CD14-positive monocyte (primary cell): ENCODE measurements around the gene SPSB2. TPM values are rescaled to one million over a fixed set of nuclear protein-coding genes. Genes with fewer than 3 reads are reported as not detected.
A peak's percentile ranks its signal among the peaks of the same experiment; 100 is the strongest.

Experiments used
- DNase-seq, 3 donors: peaks; one replicate each; pipeline ENCODE4 v3.0.0-alpha.2; 2011 to 2022
- H2AFZ ChIP-seq: 2 replicates; pipeline ENCODE4 v1.6.0; 2012; ENCODE audit warnings: mild to moderate bottlenecking, low read depth, low read length, inconsistent platforms; ENCODE audit not compliant: insufficient read depth, poor library complexity, severe bottlenecking
- H3K27ac ChIP-seq, 2 donors: 1 replicate in 1 of 2; 2 replicates in 1 of 2; pipeline ENCODE4 v1.5.1; 2012 to 2013; ENCODE audit warnings: low read length in 2 of 2, control low read depth in 1 of 2, inconsistent platforms in 1 of 2, low read depth in 1 of 2, mild to moderate bottlenecking in 1 of 2
- H3K27me3 ChIP-seq, 2 donors: one replicate each; pipeline versions ENCODE4 v1.6.0 to v1.6.1; 2011 to 2013; ENCODE audit warnings: low read length in 2 of 2; ENCODE audit not compliant: control insufficient read depth in 2 of 2, insufficient read depth in 2 of 2
- H3K36me3 ChIP-seq, 2 donors: replicated peaks in 1 of 2; 1 replicate in 1 of 2; 2 replicates in 1 of 2; pipeline versions ENCODE4 v1.5.1 to v1.6.1; 2012 to 2013; ENCODE audit warnings: low read length in 2 of 2, control low read depth in 1 of 2, inconsistent platforms in 1 of 2, mild to moderate bottlenecking in 1 of 2; ENCODE audit not compliant: insufficient read depth in 2 of 2, control insufficient read depth in 1 of 2
- H3K4me1 ChIP-seq, 2 donors: 1 replicate in 1 of 2; 2 replicates in 1 of 2; pipeline versions ENCODE4 v1.5.1 to v1.6.1; 2012 to 2013; ENCODE audit warnings: low read length in 2 of 2, control low read depth in 1 of 2, inconsistent platforms in 1 of 2, mild to moderate bottlenecking in 1 of 2, moderate library complexity in 1 of 2; ENCODE audit not compliant: insufficient read depth in 2 of 2, control insufficient read depth in 1 of 2
- H3K4me2 ChIP-seq: replicated peaks from 2 replicates; pipeline ENCODE3; 2012; ENCODE audit warnings: low read length, moderate library complexity, mild to moderate bottlenecking; ENCODE audit not compliant: poor library complexity, severe bottlenecking; ENCODE audit errors: extremely low read depth
- H3K4me3 ChIP-seq, 3 experiments: fragments of 200-600 bp in 1 of 3; sonication (generic) in 1 of 3; replicated peaks in 1 of 3; 1 replicate in 2 of 3; 2 replicates in 1 of 3; pipeline ENCODE4 v1.5.1; 2011 to 2013; ENCODE audit warnings: low read length in 3 of 3, mild to moderate bottlenecking in 3 of 3, control low read depth in 2 of 3, low read depth in 2 of 3, inconsistent platforms in 1 of 3, moderate library complexity in 1 of 3
- H3K79me2 ChIP-seq: 2 replicates; pipeline ENCODE4 v1.6.0; 2012; ENCODE audit warnings: mild to moderate bottlenecking, control low read depth, inconsistent platforms, low read length, moderate library complexity; ENCODE audit not compliant: insufficient read depth
- H3K9ac ChIP-seq: 2 replicates; pipeline ENCODE4 v1.6.0; 2017; ENCODE audit warnings: low read length, mild to moderate bottlenecking; ENCODE audit not compliant: insufficient read depth, poor library complexity, severe bottlenecking
- H3K9me3 ChIP-seq, 2 donors: replicated peaks in 1 of 2; 1 replicate in 1 of 2; 2 replicates in 1 of 2; pipeline versions ENCODE4 v1.5.1 to v1.6.1; 2012 to 2013; ENCODE audit warnings: low read length in 2 of 2, control low read depth in 1 of 2; ENCODE audit not compliant: control insufficient read depth in 1 of 2, insufficient read depth in 1 of 2
- H4K20me1 ChIP-seq: 2 replicates; pipeline ENCODE4 v1.6.0; 2012; ENCODE audit warnings: mild to moderate bottlenecking, low read length, control low read depth, moderate library complexity; ENCODE audit not compliant: insufficient read depth
- H3K27ac Mint-ChIP-seq, 7 donors: one replicate each; pipeline ENCODE4 v1.8.0; 2020; ENCODE audit warnings: mild to moderate bottlenecking in 7 of 7, mixed read lengths in 7 of 7, moderate library complexity in 6 of 7, inconsistent platforms in 2 of 7
- H3K27me3 Mint-ChIP-seq, 3 donors: one replicate each; pipeline ENCODE4 v1.8.0; 2021 to 2022; ENCODE audit warnings: low read depth in 3 of 3, mild to moderate bottlenecking in 3 of 3, mixed read lengths in 3 of 3, moderate library complexity in 3 of 3, inconsistent platforms in 1 of 3
- H3K36me3 Mint-ChIP-seq, 2 donors: one replicate each; pipeline ENCODE4 v1.8.0; 2020; ENCODE audit warnings: mixed read lengths in 2 of 2, inconsistent platforms in 1 of 2, mild to moderate bottlenecking in 1 of 2
- H3K4me1 Mint-ChIP-seq: one replicate; pipeline ENCODE4 v1.8.0; 2020; ENCODE audit warnings: mild to moderate bottlenecking, mixed read lengths
- H3K4me3 Mint-ChIP-seq, 2 donors: one replicate each; pipeline ENCODE4 v1.8.0; 2020; ENCODE audit warnings: mild to moderate bottlenecking in 2 of 2, mixed read lengths in 2 of 2, moderate library complexity in 1 of 2
- H3K9me3 Mint-ChIP-seq, 7 donors: one replicate each; pipeline ENCODE4 v1.8.0; 2020 to 2022; ENCODE audit warnings: mixed read lengths in 7 of 7, mild to moderate bottlenecking in 6 of 7, moderate library complexity in 6 of 7, inconsistent platforms in 2 of 7
- WGBS: methylation state at CpG from one replicate; pipeline ENCODE4 v1.1.5; 2013; ENCODE audit warnings: missing lambda C conversion rate; ENCODE audit not compliant: insufficient coverage; 5-methylcytosine and 5-hydroxymethylcytosine counted together
- intact Hi-C, 2 donors: fragments of 100-400 bp; cut with micrococcal nuclease; formaldehyde crosslinking; loops; one replicate each; pipeline versions ENCODE4 v1.15.0 to v1.15.1; 2023
- polyA plus RNA-seq, 3 donors: library from polyadenylated mRNA; depleted of rRNA in 1 of 3; unstranded in 2 of 3; stranded (reverse) in 1 of 3; fragments of 300-500 nt in 2 of 3; fragments of >200 nt in 1 of 3; fragmentation: Illumina TruSeq in 2 of 3; gene quantifications; 1 replicate in 2 of 3; 2 replicates in 1 of 3; pipeline ENCODE4 v1.2.3, GENCODE V29; 2012 to 2021
- TF ChIP-seq, protein P1 (sequence below): fragments of 200-600 bp; IDR thresholded peaks from one replicate; pipeline ENCODE4 v1.8.0; 2022; ENCODE audit warnings: antibody characterized with exemption, mild to moderate bottlenecking

The SPSB2 gene
- polyA plus RNA-seq, 3 donors, result 4.7 to 6.9 (median 6.6) TPM

DNA sequence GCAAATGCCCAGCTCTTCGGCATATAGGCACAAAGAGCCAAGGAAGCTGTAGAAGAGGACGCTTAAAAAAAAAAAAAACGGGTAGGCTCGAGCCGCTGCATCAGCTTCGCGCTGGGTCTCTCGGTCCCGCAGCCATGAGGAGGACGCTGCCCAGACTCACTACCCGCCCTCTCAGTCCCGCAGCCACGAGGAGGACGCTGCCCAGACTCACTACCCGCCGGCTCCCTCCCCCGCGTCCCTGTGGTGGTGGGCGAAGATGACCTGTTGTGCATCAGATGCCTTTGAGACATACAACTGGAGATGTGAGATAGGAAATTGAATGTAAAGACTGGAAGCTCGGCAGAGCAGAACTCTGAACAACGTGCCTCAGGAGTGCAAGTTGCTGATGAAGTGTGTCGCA is 11.4 kb upstream of the SPSB2 start:
- TF ChIP-seq, protein P1, sequence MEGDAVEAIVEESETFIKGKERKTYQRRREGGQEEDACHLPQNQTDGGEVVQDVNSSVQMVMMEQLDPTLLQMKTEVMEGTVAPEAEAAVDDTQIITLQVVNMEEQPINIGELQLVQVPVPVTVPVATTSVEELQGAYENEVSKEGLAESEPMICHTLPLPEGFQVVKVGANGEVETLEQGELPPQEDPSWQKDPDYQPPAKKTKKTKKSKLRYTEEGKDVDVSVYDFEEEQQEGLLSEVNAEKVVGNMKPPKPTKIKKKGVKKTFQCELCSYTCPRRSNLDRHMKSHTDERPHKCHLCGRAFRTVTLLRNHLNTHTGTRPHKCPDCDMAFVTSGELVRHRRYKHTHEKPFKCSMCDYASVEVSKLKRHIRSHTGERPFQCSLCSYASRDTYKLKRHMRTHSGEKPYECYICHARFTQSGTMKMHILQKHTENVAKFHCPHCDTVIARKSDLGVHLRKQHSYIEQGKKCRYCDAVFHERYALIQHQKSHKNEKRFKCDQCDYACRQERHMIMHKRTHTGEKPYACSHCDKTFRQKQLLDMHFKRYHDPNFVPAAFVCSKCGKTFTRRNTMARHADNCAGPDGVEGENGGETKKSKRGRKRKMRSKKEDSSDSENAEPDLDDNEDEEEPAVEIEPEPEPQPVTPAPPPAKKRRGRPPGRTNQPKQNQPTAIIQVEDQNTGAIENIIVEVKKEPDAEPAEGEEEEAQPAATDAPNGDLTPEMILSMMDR, result no peak
- no peak for DNase-seq
- H3K4me3 ChIP-seq, result no peak overlapping the region
- H3K79me2 ChIP-seq, result peaks cover 4% of the 10 kb centered on the region
- Mint-ChIP-seq H3K4me1 (peaks cover 29% of the 10 kb centered on the region), H3K27me3 (peaks cover 0 to 1% (median 1%) of the 10 kb centered on the region in 3 donors), H3K36me3 (peaks cover 26 to 31% of the 10 kb centered on the region in 2 donors), H3K4me3 (no peak overlapping the region), H3K9me3 (no peaks in the 10 kb centered on the region), H3K27ac (no peak overlapping the region)
- no peak overlapping the region for H2AFZ ChIP-seq
- no peak overlapping the region for H3K4me2 ChIP-seq
- no peak overlapping the region for H3K9ac ChIP-seq
- intact Hi-C loops, result no loop called here
- no peak overlapping the region for H3K27ac ChIP-seq
- H3K27me3 ChIP-seq, result no peaks in the 10 kb centered on the region
- peaks cover 27 to 32% of the 10 kb centered on the region in 2 donors for H3K4me1 ChIP-seq
- no peaks in the 10 kb centered on the region for H3K9me3 ChIP-seq
- 97% methylated on average over 18 of the region's 22 CpGs for WGBS
- no peaks in the 10 kb centered on the region for H4K20me1 ChIP-seq
- peaks cover 13 to 33% of the 10 kb centered on the region in 2 donors for H3K36me3 ChIP-seq

DNA sequence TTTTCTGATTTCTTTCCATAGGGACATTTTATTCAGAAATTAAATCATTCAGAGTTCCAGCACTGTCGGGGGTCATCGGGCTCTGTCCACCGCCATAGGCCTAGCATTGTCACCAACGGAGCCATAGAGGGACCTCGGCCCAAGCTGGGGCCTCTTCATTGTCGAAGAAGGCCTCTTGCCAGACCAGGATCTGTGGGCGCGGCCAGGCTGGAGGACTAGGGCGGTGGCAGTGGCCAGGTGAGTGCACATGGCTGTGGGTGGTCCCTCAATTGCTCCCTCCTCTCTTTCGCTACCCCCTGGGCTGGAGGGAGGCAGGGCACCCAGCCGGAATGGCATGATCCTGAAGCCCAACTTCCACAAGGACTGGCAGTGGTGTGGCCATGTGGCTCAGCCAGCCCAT is 10.6 kb upstream of the SPSB2 start:
- Histone ChIP-seq H4K20me1 (no peaks in the 10 kb centered on the region), H3K9ac (no peak overlapping the region), H3K4me1 (peaks cover 28 to 33% of the 10 kb centered on the region in 2 donors), H3K27me3 (no peaks in the 10 kb centered on the region), H3K4me2 (no peak overlapping the region), H3K9me3 (no peaks in the 10 kb centered on the region), H3K4me3 (no peak overlapping the region), H3K36me3 (peaks cover 13 to 33% of the 10 kb centered on the region in 2 donors), H2AFZ (no peak overlapping the region), H3K27ac (no peak overlapping the region), H3K79me2 (peaks cover 4% of the 10 kb centered on the region)
- Mint-ChIP-seq H3K27ac (peak overlapping the region in 2 of 7 donors; percentile 54 to 70), H3K27me3 (peaks cover 0 to 1% (median 0%) of the 10 kb centered on the region in 3 donors), H3K4me1 (peaks cover 28% of the 10 kb centered on the region), H3K36me3 (peaks cover 28 to 31% of the 10 kb centered on the region in 2 donors), H3K9me3 (no peaks in the 10 kb centered on the region), H3K4me3 (no peak overlapping the region)
- intact Hi-C loops, result no loop called here
- DNase-seq, result no peak
- over 99% methylated on average over 11 of the region's 11 CpGs for WGBS
- TF ChIP-seq, protein P1, result no peak
